Tibial nerve (tissue), 4 donors: ENCODE data around the gene MIXL1.

Experiments used
- CTCF ChIP-seq, 5 experiments: fragments of 200-600 bp in 3 of 5; fragments of 450-650 bp in 2 of 5; sonication (generic) in 3 of 5; IDR thresholded peaks; one replicate each; pipeline ENCODE4 v1.5.1; 2016 to 2019; ENCODE audit warnings: antibody characterized with exemption in 5 of 5, mild to moderate bottlenecking in 3 of 5, moderate library complexity in 2 of 5
- EP300 ChIP-seq, 2 donors: sonication (generic); formaldehyde crosslinking; IDR thresholded peaks; one replicate each; pipeline ENCODE4 v1.6.1; 2017; ENCODE audit warnings: antibody characterized with exemption in 2 of 2, mild to moderate bottlenecking in 1 of 2
- POLR2A ChIP-seq, 2 donors: fragments of 450-650 bp; IDR thresholded peaks; one replicate each; pipeline ENCODE4 v1.6.1; 2017; ENCODE audit warnings: antibody characterized with exemption in 2 of 2, mild to moderate bottlenecking in 2 of 2, moderate library complexity in 2 of 2

DNA sequence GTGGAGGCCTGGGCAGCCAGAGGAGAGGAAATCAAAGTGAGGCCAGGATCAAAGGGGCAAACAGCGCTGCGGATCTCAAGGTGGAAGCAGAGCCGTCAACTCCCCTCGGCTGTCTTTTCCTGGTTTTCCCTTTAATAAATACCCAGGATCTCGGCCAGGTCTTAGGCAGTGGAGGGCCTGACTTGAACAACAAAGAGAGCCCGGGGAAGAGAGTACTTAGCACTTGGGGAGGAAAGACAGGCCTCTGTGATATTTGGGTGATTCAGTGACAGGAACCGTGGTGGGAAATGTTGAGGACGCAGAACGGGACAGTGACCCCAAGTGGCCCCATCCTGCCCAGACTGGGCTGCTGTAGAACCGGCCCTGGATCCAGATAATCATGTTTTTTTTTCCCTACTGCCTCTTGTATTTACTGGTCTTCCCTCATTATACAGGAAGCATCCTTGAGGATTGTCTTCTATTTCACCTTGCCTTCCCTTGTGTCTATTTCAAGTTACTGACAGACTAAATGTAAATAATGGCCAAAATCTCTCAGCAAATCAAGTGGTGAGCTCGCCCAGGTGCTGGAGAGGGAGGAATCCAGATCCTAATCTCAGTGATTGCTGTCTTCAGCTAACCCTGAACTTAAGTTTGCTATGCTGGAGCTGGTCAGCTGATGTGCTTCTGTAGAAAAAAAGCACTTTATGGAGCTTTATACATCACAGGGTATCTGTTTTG lies 2.8 kb upstream of the MIXL1 start:
- no peak for TF ChIP-seq CTCF (IDR thresholded peaks at IDR 0.05)
- TF ChIP-seq POLR2A (IDR thresholded peaks at IDR 0.05): no peak
- no peak for TF ChIP-seq EP300 (IDR thresholded peaks at IDR 0.05)
